Neural progenitor cell (in vitro differentiated cells): ENCODE measurements around the gene PTX4. TPM values are rescaled to one million over a fixed set of nuclear protein-coding genes. Genes with fewer than 3 reads are reported as not detected.

Source experiments
- DNase-seq: peaks from one replicate; pipeline ENCODE4 v3.0.0-alpha.2; 2016; ENCODE audit warnings: low spot score
- H2AFZ ChIP-seq: fragments of 200-600 bp; sonication (generic); replicated peaks from 2 replicates; pipeline ENCODE4 v1.6.1; 2016; ENCODE audit warnings: antibody characterized with exemption
- H3F3A ChIP-seq: fragments of 200-600 bp; sonication (generic); 2 replicates; pipeline ENCODE4 v1.6.1; 2016; ENCODE audit warnings: antibody characterized with exemption, low read depth
- H3K27ac ChIP-seq: fragments of 200-600 bp; sonication (generic); 2 replicates; pipeline ENCODE4 v1.5.1; 2016; ENCODE audit warnings: mild to moderate bottlenecking
- H3K27me3 ChIP-seq: fragments of 200-600 bp; sonication (generic); 2 replicates; pipeline ENCODE4 v1.6.1; 2016; ENCODE audit warnings: mild to moderate bottlenecking, moderate library complexity
- H3K36me3 ChIP-seq: fragments of 200-600 bp; sonication (generic); 2 replicates; pipeline ENCODE4 v1.5.1; 2016
- H3K4me1 ChIP-seq: fragments of 200-600 bp; sonication (generic); 2 replicates; pipeline ENCODE4 v1.6.1; 2016; ENCODE audit warnings: mixed run types
- H3K4me2 ChIP-seq: fragments of 200-600 bp; sonication (generic); 2 replicates; pipeline ENCODE4 v1.6.1; 2016
- H3K4me3 ChIP-seq: fragments of 200-600 bp; sonication (generic); 2 replicates; pipeline ENCODE4 v1.5.1; 2016
- H3K79me2 ChIP-seq: fragments of 200-600 bp; sonication (generic); 2 replicates; pipeline ENCODE4 v1.6.1; 2016; ENCODE audit warnings: low read depth
- H3K9ac ChIP-seq: fragments of 200-600 bp; sonication (generic); 2 replicates; pipeline ENCODE4 v1.6.1; 2016
- H3K9me3 ChIP-seq: fragments of 200-600 bp; sonication (generic); 2 replicates; pipeline ENCODE4 v1.5.1; 2016; ENCODE audit warnings: low read depth
- H4K20me1 ChIP-seq: fragments of 200-600 bp; sonication (generic); 2 replicates; pipeline ENCODE4 v1.6.1; 2016; ENCODE audit warnings: low read depth
- H3K27ac Mint-ChIP-seq: 3 replicates; pipeline ENCODE4 v1.8.0; 2021; ENCODE audit warnings: mixed read lengths
- H3K27me3 Mint-ChIP-seq: 2 replicates; pipeline ENCODE4 v1.8.0; 2022; ENCODE audit warnings: low read depth, mild to moderate bottlenecking, inconsistent platforms, moderate library complexity, mixed read lengths; ENCODE audit not compliant: insufficient read depth
- H3K36me3 Mint-ChIP-seq: 3 replicates; pipeline ENCODE4 v1.8.0; 2021; ENCODE audit warnings: mixed read lengths
- H3K4me1 Mint-ChIP-seq: 3 replicates; pipeline ENCODE4 v1.8.0; 2021; ENCODE audit warnings: mixed read lengths
- H3K4me3 Mint-ChIP-seq: 3 replicates; pipeline ENCODE4 v1.8.0; 2021; ENCODE audit warnings: mild to moderate bottlenecking, moderate library complexity, mixed read lengths
- H3K9me3 Mint-ChIP-seq: 3 replicates; pipeline ENCODE4 v1.8.0; 2020; ENCODE audit warnings: mixed read lengths
- CTCF ChIP-seq: fragments of 200-600 bp; sonication (generic); IDR thresholded peaks from 2 replicates; pipeline ENCODE4 v1.5.1; 2017; ENCODE audit warnings: antibody characterized with exemption, mild to moderate bottlenecking
- EZH2 ChIP-seq: fragments of 200-600 bp; sonication (generic); IDR thresholded peaks from 2 replicates; pipeline ENCODE4 v1.6.1; 2017; ENCODE audit warnings: antibody characterized with exemption, mild to moderate bottlenecking, moderate library complexity
- EZH2phosphoT487 ChIP-seq: fragments of 200-600 bp; sonication (generic); IDR thresholded peaks from 2 replicates; pipeline ENCODE4 v1.6.1; 2017; ENCODE audit warnings: antibody characterized with exemption
- total RNA-seq: library from RNA; depleted of rRNA; stranded (reverse); fragments of >200 nt; gene quantifications from 2 replicates; pipeline ENCODE4 v1.2.3, GENCODE V29; 2015; ENCODE audit warnings: low replicate concordance

The PTX4 gene
- total RNA-seq, 1 donor from 2014 or later: not detected

DNA sequence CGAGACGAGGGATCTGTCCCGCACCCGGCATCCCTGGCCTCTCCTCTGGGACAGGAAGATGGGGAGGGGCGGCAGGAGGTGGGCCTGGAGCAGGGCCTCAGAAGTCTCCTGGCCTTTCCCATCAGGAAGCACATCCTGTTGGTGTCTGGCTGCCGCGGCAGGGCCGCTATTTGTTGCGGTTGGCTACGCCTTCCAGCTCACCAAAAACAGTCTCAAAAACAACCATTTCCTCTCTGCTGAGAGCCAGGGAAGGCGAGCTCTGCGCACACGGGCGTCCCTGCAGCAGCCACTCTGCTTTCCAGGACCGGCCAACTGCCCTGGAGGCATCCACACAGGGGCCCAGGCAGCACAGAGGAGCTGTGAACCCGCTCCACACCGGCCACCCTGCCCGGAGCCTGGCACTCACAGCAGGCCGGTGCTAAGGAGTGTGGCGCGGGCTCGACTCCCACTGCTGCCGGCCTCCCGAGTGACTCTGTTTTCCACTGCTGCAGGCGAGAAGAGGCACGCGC is 44.8 kb upstream of the PTX4 start, which contains the start of gene TMEM204:
TMEM204 (plus strand) TSS at position 224 of the 509 bp plus-strand sequence. CDS start 610 bp downstream, outside the sequence.
- H3K4me3 ChIP-seq: no peak within 1 kb of the TSS
- no peak for TF ChIP-seq EZH2
- TF ChIP-seq CTCF: no peak
- TF ChIP-seq EZH2phosphoT487: no peak

GRCh38 chr16:1532771-1533170 is 44.0 kb upstream of the PTX4 start:
- no peak overlapping the region for H3K27ac ChIP-seq
- H3K9me3 ChIP-seq: no peaks in the 10 kb centered on the region
- Mint-ChIP-seq H3K4me3 (no peak overlapping the region), H3K4me1 (peaks cover 10% of the 10 kb centered on the region), H3K36me3 (peaks cover 2% of the 10 kb centered on the region), H3K27me3 (no peaks in the 10 kb centered on the region), H3K27ac (no peak overlapping the region), H3K9me3 (no peaks in the 10 kb centered on the region)
- H3K4me2 ChIP-seq: no peak overlapping the region
- no peaks in the 10 kb centered on the region for H3K79me2 ChIP-seq
- H3K36me3 ChIP-seq: no peaks in the 10 kb centered on the region
- H4K20me1 ChIP-seq: no peaks in the 10 kb centered on the region
- no peak for DNase-seq
- H3K4me1 ChIP-seq: no peaks in the 10 kb centered on the region
- no peaks in the 10 kb centered on the region for H3F3A ChIP-seq
- no peak overlapping the region for H3K4me3 ChIP-seq
- no peak for TF ChIP-seq EZH2
- no peak for TF ChIP-seq CTCF
- TF ChIP-seq EZH2phosphoT487: no peak
- no peaks in the 10 kb centered on the region for H3K27me3 ChIP-seq
- H3K9ac ChIP-seq: no peak overlapping the region
- H2AFZ ChIP-seq: no peak overlapping the region

More for the DNA sequence above, 44.8 kb upstream of the PTX4 start, which contains the start of gene TMEM204:
- Histone ChIP-seq H3K79me2 (no peaks in the 10 kb centered on the region), H3K9me3 (no peaks in the 10 kb centered on the region), H3K27me3 (no peaks in the 10 kb centered on the region), H3K4me2 (no peak within 1 kb of the TSS), H3K9ac (no peak within 1 kb of the TSS), H2AFZ (no peak within 1 kb of the TSS), H3K4me1 (no peaks in the 10 kb centered on the region), H3K36me3 (no peaks in the 10 kb centered on the region), H3F3A (no peaks in the 10 kb centered on the region), H3K27ac (no peak within 1 kb of the TSS), H4K20me1 (peaks cover 4% of the 10 kb centered on the region)
- Mint-ChIP-seq H3K27ac (no peak within 1 kb of the TSS), H3K4me1 (peaks cover 7% of the 10 kb centered on the region), H3K36me3 (peaks cover 4% of the 10 kb centered on the region), H3K4me3 (no peak within 1 kb of the TSS), H3K27me3 (no peaks in the 10 kb centered on the region), H3K9me3 (no peaks in the 10 kb centered on the region)
- DNase-seq: no peak

DNA sequence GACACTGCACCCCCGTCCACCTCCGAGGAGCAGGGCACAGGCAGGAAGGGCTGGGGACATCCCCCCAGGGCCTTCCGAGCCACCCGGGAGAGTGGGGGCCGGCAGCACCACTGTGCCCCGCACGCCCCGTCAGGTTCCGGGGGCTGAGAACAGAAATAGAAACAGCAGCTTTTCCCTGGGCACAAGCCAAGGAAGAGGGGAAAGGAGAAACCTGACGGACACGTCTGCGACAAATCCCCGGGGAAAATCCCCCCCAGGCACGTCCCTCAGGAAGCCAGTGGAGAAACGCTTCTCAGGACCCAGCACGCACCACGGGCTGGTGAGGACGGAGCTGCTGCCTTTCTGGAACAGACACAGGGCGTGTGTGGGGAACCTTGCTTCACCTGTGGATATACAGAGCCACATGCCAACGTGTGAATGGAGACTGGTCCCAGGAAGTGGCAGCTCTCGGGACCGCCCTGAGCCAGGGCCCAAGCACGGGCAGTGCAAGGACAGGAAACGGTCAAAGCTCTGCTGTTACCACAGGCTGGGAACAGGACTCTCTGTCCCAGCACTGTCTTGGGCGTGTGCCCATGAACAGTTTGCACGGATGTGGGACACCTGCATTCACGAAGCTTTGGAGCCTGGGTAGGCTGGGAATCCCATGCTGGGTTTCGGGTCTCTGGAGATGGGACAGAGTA is 43.5 kb upstream of the PTX4 start:
- H3K27me3 Mint-ChIP-seq: no peaks in the 10 kb centered on the region
- H3K27ac Mint-ChIP-seq: no peak overlapping the region
- Histone ChIP-seq H3K36me3 (no peaks in the 10 kb centered on the region), H2AFZ (no peak overlapping the region), H3K4me3 (no peak overlapping the region), H3K9ac (no peak overlapping the region), H3F3A (no peaks in the 10 kb centered on the region), H3K4me2 (no peak overlapping the region), H4K20me1 (no peaks in the 10 kb centered on the region), H3K27ac (no peak overlapping the region), H3K4me1 (no peaks in the 10 kb centered on the region), H3K9me3 (no peaks in the 10 kb centered on the region), H3K27me3 (no peaks in the 10 kb centered on the region), H3K79me2 (no peaks in the 10 kb centered on the region)
- no peak overlapping the region for H3K4me3 Mint-ChIP-seq
- no peak for TF ChIP-seq EZH2phosphoT487
- no peak for TF ChIP-seq CTCF
- TF ChIP-seq EZH2: no peak
- no peak for DNase-seq
- H3K36me3 Mint-ChIP-seq: peaks cover 2% of the 10 kb centered on the region
- peaks cover 10% of the 10 kb centered on the region for H3K4me1 Mint-ChIP-seq
- no peaks in the 10 kb centered on the region for H3K9me3 Mint-ChIP-seq
